ENCODE data around the gene ALK. TPM values are rescaled to one million over a fixed set of nuclear protein-coding genes. Genes with fewer than 3 reads are reported as not detected.

Gene ALK
- total RNA-seq, 1 donor from 2014 or later, result not detected

- no peak for FAIRE-seq
- Histone ChIP-seq H3K27me3 (ENCODE audit: control insufficient read depth, insufficient read depth, low read length) (no peaks in the 10 kb centered on the region), H3K4me3 (ENCODE audit: low read depth, low read length) (no peak overlapping the region), H3K36me3 (ENCODE audit: control insufficient read depth, insufficient read depth, low read length) (no peaks in the 10 kb centered on the region)
- peak; percentile 3 for DNase-seq (ENCODE audit: low read depth)
- TF ChIP-seq CTCF (IDR thresholded peaks at IDR 0.05; ENCODE audit: insufficient read depth, low read length, severe bottlenecking), result no peak
Observed at GRCh38 chr2:29803537-29803936, 117.8 kb downstream of the ALK start.

- no peak for TF ChIP-seq CTCF (IDR thresholded peaks at IDR 0.05; ENCODE audit: insufficient read depth, low read length, severe bottlenecking)
- H3K27me3 ChIP-seq (ENCODE audit: control insufficient read depth, insufficient read depth, low read length), result peaks cover 2% of the 10 kb centered on the region
- FAIRE-seq (no peak), DNase-seq (ENCODE audit: low read depth) (peak; percentile 6)
- no peaks in the 10 kb centered on the region for H3K36me3 ChIP-seq (ENCODE audit: control insufficient read depth, insufficient read depth, low read length)
- H3K4me3 ChIP-seq (ENCODE audit: low read depth, low read length), result no peak overlapping the region
Observed at GRCh38 chr2:29802986-29803385, 118.4 kb downstream of the ALK start.

- no peaks in the 10 kb centered on the region for H3K36me3 ChIP-seq (ENCODE audit: control insufficient read depth, insufficient read depth, low read length)
- no peak overlapping the region for H3K4me3 ChIP-seq (ENCODE audit: low read depth, low read length)
- no peak for DNase-seq (ENCODE audit: low read depth)
- H3K27me3 ChIP-seq (ENCODE audit: control insufficient read depth, insufficient read depth, low read length), result peaks cover 5% of the 10 kb centered on the region
- TF ChIP-seq CTCF (IDR thresholded peaks at IDR 0.05; ENCODE audit: insufficient read depth, low read length, severe bottlenecking), result no peak
- FAIRE-seq, result no peak
Observed at GRCh38 chr2:29799628-29800027, 121.8 kb downstream of the ALK start.

- no peak for TF ChIP-seq CTCF (IDR thresholded peaks at IDR 0.05; ENCODE audit: insufficient read depth, low read length, severe bottlenecking)
- DNase-seq (ENCODE audit: low read depth), result no peak
- no peak for FAIRE-seq
- Histone ChIP-seq H3K27me3 (ENCODE audit: control insufficient read depth, insufficient read depth, low read length) (peaks cover 5% of the 10 kb centered on the region), H3K4me3 (ENCODE audit: low read depth, low read length) (no peak overlapping the region), H3K36me3 (ENCODE audit: control insufficient read depth, insufficient read depth, low read length) (no peaks in the 10 kb centered on the region)
Observed at GRCh38 chr2:29797916-29798315, 123.5 kb downstream of the ALK start.

GRCh38 chr2:29796446-29796845, 124.9 kb downstream of the ALK start:
- TF ChIP-seq CTCF (IDR thresholded peaks at IDR 0.05; ENCODE audit: insufficient read depth, low read length, severe bottlenecking), result no peak
- FAIRE-seq (no peak), DNase-seq (ENCODE audit: low read depth) (no peak)
- no peaks in the 10 kb centered on the region for H3K36me3 ChIP-seq (ENCODE audit: control insufficient read depth, insufficient read depth, low read length)
- no peak overlapping the region for H3K4me3 ChIP-seq (ENCODE audit: low read depth, low read length)
- peaks cover 5% of the 10 kb centered on the region for H3K27me3 ChIP-seq (ENCODE audit: control insufficient read depth, insufficient read depth, low read length)

- Histone ChIP-seq H3K4me3 (ENCODE audit: low read depth, low read length) (no peak overlapping the region), H3K36me3 (ENCODE audit: control insufficient read depth, insufficient read depth, low read length) (no peaks in the 10 kb centered on the region), H3K27me3 (ENCODE audit: control insufficient read depth, insufficient read depth, low read length) (peaks cover 4% of the 10 kb centered on the region)
- FAIRE-seq, result no peak
- DNase-seq (ENCODE audit: low read depth), result no peak
- TF ChIP-seq CTCF (IDR thresholded peaks at IDR 0.05; ENCODE audit: insufficient read depth, low read length, severe bottlenecking), result no peak
Observed at GRCh38 chr2:29789911-29790485, 131.4 kb downstream of the ALK start.
